Suppressor macrophage (primary cell): ENCODE measurements around the gene DNAJC12.
A peak's percentile ranks its signal among the peaks of the same experiment; 100 is the strongest.
"Not testable (repeated sequence)": the region's sequence is repeated elsewhere in the genome, so short reads cannot be mapped to it uniquely, and the experiment has no call there.

ENCODE experiments used
- DNase-seq, 4 experiments: peaks; one replicate each; pipeline ENCODE4 v3.0.0-alpha.2; 2020 to 2022

The DNAJC12 gene

GRCh38 chr10:67790534-67791408, 47.2 kb downstream of the DNAJC12 start:
- peak in 2 of 4 experiments; percentile 30 to 53 for DNase-seq

DNA sequence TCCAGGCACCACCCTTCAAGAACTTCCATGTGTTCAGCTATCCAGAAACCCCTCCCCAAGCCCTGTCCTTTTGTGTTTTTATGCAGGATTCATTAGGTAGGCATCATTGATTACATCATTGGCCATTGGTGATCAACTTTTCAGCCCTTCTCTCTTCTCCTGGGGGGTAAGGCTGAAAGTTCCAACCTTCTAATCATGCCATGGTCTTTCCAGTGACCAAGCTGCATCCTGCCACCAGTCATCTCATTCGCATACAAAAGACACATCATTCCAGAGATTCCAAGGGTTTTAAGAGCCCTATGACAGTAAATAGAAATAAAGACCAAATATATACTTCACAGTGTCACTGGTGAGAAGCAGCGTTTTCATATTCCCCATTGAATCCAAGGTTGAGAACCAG, 48.2 kb downstream of the DNAJC12 start:
- no peak for DNase-seq

DNA sequence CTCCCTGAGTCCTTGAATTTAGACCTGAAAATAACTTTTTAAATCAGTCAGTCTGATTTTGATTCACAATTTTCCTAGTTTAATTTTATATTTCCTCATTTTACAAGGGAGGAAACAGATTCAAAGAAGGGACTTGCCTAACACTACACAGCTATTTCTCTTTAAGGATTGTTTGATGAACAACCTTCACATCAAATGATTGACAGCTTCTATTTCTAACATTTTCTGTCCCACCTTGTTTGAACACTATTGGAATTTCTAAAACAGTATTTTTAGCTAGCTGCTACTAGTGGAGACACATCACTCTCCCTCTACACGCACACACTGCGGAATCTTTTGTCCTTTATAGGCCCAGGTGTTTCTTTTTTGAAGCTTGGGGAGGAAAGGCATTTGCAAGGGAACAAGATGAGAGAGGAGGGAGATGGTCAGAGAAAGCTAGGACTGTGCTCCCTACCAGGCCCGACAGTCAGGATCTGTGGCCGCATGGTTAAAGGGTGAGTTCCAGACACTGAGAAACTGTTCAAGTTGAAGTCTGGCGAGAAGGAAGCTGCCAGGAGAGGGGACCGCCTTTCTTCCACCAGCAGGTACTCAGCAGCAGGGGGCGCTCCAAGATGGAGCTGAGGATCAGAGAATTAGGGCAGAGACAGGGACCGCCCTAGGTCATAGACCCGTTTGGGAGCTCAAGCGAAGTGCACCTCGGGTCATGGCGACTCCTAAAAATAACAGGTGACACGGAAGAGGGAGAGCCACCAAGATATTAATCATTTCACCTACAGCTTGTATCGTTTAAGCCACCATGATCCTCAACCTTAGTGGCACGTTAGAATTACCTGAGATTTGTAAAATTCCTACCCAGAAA, 49.7 kb downstream of the DNAJC12 start:
- DNase-seq: peak; percentile 77 to 88 (median 84)

DNA sequence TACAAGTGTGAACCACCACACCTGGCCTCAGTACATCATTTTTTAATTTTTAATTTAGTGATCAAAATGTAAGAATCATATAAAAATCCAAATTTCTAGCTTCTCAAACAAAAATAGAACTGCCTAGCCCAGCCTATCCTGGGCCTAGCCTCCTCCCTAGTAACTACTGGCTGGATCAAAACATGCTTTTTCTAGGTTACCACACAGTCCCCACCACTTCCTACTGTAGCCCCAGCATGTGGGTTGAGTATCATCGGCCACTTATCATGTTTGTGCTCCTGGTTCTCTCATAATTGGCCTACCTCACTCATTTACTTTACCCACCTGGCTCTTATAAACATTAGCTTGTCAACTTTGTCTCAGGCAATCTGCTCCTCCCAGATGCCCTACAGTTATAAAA, 52.9 kb downstream of the DNAJC12 start:
- DNase-seq: peak in 3 of 4 experiments; percentile 30 to 37 (median 32)

GRCh38 chr10:67784474-67784873, 53.5 kb downstream of the DNAJC12 start:
- DNase-seq: peak in 1 of 4 experiments; percentile 26

DNA sequence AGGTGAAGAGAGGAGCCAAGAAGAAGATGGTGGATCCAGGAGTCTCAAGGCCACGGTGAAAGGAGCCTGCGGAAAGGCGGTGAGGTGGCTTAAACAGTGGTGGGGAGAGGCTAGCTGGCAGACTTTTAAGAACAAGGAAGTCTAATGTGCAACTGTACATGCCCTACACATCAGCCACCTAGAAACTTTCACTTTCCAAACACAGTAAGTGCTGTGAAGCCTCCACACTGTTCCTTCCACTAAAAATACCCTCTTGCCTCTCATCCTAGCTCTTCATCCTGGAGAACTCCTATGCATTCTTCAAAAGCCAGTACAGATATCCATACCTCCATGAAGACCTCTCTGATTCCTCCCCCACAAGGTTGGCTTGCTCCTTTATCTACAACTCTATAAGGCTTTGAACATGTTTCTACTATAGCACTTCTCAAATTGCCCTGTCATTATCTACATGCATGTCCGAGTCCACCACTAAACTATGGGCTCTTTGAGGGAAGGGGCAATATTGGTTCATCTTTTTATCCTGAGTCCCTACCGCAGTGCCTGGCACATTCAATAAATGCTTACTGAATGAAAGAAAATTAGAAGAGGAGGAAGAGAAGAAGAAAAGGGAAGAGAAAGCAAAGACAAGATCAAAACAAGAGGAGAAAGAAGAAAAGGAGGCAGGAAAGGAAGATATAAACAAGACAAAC, 54.2 kb downstream of the DNAJC12 start:
- peak in 2 of 4 experiments; percentile 31 to 45 for DNase-seq

- DNase-seq: no peak
Measured at GRCh38 chr10:67782530-67782929, 55.5 kb downstream of the DNAJC12 start.

DNA sequence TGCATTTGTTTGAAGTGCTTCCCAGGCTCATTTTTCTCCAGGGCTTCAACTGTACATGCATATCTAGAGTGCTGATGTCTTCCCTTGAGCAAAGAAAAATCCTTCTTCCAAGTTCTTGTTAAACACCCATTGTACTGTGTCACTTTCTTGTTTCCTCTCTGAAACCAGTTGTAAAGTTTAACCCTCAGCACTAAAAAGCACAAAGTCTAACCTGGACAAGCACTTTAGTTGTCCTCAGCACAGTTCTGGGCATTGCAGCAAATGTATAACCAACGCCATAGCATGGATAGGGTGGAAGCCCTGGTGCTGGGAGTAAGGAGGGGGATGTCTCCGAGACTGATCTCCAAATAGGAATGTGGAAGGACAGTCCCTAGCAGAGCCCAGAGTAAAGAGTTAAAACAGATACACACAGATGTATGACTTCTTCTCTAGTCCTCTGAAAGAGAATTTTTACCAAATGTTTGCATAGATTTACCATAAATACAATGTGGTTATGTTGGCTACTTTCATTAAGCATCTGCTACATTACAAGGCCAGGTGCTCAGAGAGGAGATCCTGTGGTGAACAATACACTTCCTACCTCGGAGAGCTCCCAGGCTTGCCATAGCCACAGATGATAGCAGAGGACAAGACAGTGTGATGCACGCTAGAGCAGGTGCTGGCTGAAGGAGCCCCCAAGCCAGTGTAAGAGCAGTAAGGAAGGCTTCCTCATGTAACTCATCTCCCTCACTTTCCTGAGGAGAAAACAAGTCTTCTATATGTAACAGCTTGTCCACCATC, 57.0 kb downstream of the DNAJC12 start:
- no peak for DNase-seq

DNA sequence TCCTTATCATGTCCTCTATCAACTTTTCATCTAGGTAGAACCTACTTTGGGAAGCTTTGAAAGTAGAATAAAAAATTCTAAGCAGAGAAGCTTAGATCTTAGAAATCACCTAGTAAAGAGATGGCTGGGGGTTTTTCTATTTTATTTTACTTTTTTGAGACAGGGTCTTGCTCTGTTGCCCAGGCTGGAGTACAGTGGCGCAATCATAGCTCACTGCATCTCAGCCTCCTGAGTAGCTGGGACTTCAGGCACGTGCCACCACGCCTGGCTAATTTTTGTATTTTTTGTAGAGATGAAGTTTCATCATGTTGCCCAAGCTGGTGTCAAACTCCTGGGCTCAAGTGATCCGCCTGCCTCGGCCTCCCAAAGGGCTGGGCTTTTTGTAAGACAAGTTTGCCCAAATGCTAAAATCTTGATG, 57.8 kb downstream of the DNAJC12 start:
- not testable (repeated sequence) for DNase-seq

DNA sequence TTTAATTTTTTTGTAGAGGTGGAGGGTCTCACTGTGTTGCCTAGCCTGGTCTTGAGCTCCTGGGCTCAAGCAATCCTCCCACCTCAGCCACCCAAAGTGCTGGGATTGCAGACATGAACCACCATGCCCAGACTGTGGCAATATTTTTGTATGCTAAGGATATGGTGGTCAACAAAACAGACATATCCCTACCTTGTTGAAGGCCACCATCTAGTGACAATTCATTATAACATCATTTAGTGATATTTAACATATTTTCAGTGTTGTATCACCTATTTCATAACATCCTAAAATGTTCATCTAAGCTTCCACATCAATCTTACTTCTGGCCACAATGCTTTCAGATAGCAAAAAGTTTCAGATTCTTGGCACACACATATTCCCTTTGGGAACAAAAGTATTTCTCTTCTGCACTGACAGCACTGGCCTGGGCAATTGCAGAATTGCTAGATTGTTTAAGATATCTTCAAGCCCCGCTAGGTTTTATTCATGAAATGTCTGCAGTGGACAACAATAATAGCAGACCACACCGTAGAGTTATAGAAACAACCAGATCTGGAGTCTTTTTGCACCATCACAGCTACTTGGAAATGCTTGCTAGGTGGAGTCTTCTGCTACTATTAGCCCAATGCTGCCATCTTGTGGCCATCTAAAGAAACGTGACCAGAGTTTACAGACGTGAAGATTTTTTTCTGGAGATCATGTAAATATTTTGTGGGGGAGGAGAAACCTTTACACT, 58.4 kb downstream of the DNAJC12 start:
- peak; percentile 79 to 93 (median 86) for DNase-seq

- DNase-seq: no peak
Measured at GRCh38 chr10:67776371-67776770, 61.6 kb downstream of the DNAJC12 start.

GRCh38 chr10:67775279-67775678, 62.7 kb downstream of the DNAJC12 start:
- DNase-seq: no peak

GRCh38 chr10:67772894-67773511, 65.0 kb downstream of the DNAJC12 start:
- DNase-seq: peak; percentile 69 to 94 (median 82)

DNA sequence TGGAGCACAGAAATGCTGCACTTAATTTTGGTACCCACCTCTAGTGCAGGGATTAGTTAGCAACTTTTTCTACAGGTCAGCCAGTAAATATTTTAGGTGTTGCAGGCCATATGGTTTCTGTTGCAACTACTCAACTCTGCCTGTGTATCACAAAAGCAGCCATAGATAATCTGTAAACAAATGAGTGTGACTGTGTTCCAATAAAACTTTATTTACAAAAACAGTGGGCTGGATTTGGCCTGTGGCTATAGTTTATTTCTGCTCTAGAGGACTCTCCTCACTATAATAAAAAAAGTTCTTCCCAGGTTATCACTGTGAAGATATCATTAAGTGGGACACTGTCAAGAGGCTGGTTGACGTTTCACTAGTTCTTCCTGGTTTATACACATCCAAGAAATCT, 65.8 kb downstream of the DNAJC12 start:
- DNase-seq: no peak

DNA sequence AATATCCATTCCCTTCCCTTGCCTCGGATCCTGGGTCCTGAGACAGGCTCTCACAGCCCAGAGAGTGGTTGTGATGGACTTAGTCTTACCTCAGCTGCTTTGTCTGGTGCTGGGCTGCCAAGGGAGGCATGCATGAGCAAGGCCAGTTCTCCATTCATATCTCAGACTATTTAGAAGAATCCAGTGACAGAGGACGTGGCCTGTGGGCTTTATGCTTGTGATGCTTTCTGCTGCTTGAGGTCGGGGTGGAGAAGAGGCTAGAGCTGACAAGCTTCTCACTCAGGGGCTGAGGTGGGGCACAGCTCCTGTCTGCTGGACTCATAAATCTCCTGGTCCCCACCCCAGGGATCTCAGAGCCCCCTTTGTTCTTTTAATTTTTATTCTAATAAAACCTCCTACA, 66.8 kb downstream of the DNAJC12 start:
- DNase-seq: no peak

DNA sequence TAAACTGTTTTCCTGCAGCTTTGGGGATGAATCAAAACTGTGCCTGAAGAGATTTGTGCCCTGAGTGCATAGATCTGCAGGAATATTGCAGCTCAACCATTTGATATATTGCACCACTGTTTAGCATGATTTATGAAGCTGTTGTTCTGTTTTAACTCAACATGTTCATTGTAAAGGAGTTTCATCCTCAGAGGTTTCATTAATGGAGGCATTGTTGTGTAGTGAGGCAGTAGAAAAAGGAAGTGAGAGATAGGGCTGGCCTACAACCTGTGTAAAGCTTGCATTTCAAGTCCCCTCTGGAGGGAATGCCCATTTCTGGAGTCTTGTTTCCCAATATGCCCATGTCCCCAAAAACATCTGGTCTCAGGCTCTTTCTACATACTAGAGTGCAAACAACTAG, 67.5 kb downstream of the DNAJC12 start:
- peak in 2 of 4 experiments; percentile 14 to 29 for DNase-seq

- no peak for DNase-seq
Measured at GRCh38 chr10:67767244-67767643, 70.7 kb downstream of the DNAJC12 start.

DNA sequence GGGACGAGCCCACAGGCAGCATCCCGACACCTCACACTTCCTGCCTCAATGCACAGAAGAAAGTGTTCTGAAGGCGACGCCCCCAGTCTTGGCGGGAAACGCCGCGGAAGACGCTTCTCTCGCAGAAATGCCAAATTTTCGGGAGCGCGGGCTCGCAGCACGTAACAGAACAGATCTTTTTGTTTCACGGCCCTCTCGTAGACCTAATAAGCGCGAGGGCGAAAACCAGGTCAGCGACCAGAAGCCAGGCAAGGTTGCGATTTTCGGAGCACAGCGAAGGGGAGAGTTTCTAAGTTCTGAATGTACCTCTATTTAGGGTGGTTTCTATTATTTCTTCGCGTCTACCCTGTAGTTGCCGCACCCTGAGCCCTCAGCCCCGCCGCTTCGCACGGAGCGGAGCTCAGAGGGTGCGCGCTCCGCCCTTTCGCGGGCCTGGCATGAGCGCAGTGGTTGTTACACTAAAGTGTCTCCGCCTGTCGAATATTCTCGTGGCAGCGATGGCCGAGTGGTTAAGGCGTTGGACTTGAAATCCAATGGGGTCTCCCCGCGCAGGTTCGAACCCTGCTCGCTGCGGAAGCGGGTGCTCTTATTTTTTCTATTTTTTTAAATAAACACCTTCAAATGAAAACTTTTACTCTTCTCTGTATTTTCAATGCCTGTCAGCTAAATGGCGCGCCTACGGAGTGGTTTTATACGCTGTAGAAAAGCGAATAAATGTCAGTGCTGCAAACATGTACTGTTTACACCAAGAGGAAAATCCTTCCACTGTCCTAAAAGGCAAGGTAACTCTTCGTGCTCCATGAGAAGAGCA, 73.8 kb downstream of the DNAJC12 start:
- DNase-seq: peak; percentile 93 to 98 (median 94)

- DNase-seq: peak; percentile 54 to 79 (median 66)
Measured at GRCh38 chr10:67763499-67764011, 74.4 kb downstream of the DNAJC12 start.

GRCh38 chr10:67762567-67762966, 75.4 kb downstream of the DNAJC12 start:
- DNase-seq: not testable (repeated sequence)
